HCT116 (cell line): ENCODE results near the gene CPA1. TPM values are rescaled to one million over a fixed set of nuclear protein-coding genes. Genes with fewer than 3 reads are reported as not detected.

ENCODE experiments used
- ATAC-seq: fragments of 200-7000 bp; cut with Tn5 transposase; 2 replicates; pipeline ENCODE4 v1.9.1; 2020; ENCODE audit warnings: mild to moderate bottlenecking, moderate library complexity
- BruUV-seq: library from RNA; stranded (reverse); fragments of 400-500 nt; replicated peaks from 2 replicates; lab custom pipeline; 2021; lab: Mats Ljungman, UMichigan
- CTCF ChIA-PET: fragments of 300-600 bp; sonication (Branson Sonifier 250); formaldehyde crosslinking; loops from one replicate; lab custom pipeline; 2021; ENCODE audit warnings: antibody characterized with exemption; lab: Charles Lee
- POLR2A ChIA-PET: fragments of 300-600, 350-600 bp; sonication (Branson Sonifier 250); formaldehyde crosslinking; loops from one replicate; lab custom pipeline; 2021; ENCODE audit warnings: antibody characterized with exemption; lab: Charles Lee
- RAD21 ChIA-PET, 2 experiments: fragments of 300-600 bp; sonication (Branson Sonifier 250); formaldehyde crosslinking; loops; one replicate each; lab custom pipeline; 2023; ENCODE audit warnings: low total read pairs in 2 of 2; ENCODE audit not compliant: uncharacterized antibody in 2 of 2, unreplicated experiment in 2 of 2, low non-redundant PET in 1 of 2; lab: Charles Lee
- DNase-seq: peaks from one replicate; pipeline ENCODE4 v3.0.0-alpha.2; 2010; ENCODE audit warnings: low read depth, low spot score
- H2AFZ ChIP-seq: fragments of 200-600 bp; shearing (Covaris generic), sonication (generic); 2 replicates; pipeline ENCODE4 v1.6.1; 2017; ENCODE audit warnings: low read depth, mixed run types, mixed read lengths, antibody characterized with exemption, low read length; ENCODE audit not compliant: poor library complexity, severe bottlenecking
- H3K27ac ChIP-seq: 2 replicates; pipeline ENCODE4 v1.5.1; 2012; ENCODE audit warnings: low read depth, low read length
- H3K27me3 ChIP-seq: fragments of 200-600 bp; sonication (generic); 2 replicates; pipeline ENCODE4 v1.6.1; 2016; ENCODE audit warnings: mixed run types, low read length, mixed read lengths; ENCODE audit not compliant: insufficient read depth
- H3K36me3 ChIP-seq, 2 experiments: fragments of 200-500 bp in 1 of 2; fragments of 200-600 bp in 1 of 2; sonication (Bioruptor generic) in 1 of 2; sonication (generic) in 1 of 2; 2 replicates each; pipeline versions ENCODE4 v1.5.1 to v1.6.1; 2014 to 2016; ENCODE audit warnings: low read length in 2 of 2, inconsistent platforms in 1 of 2, mixed read lengths in 1 of 2, mixed run types in 1 of 2; ENCODE audit not compliant: insufficient read depth in 2 of 2, control insufficient read depth in 1 of 2
- H3K4me1 ChIP-seq, 2 experiments: fragments of 200-600 bp in 1 of 2; sonication (generic) in 1 of 2; 2 replicates each; pipeline versions ENCODE4 v1.5.1 to v1.6.1; 2012 to 2017; ENCODE audit warnings: low read length in 2 of 2, inconsistent platforms in 1 of 2, mild to moderate bottlenecking in 1 of 2, mixed read lengths in 1 of 2, mixed run types in 1 of 2, moderate library complexity in 1 of 2; ENCODE audit not compliant: insufficient read depth in 2 of 2, control insufficient read depth in 1 of 2
- H3K4me2 ChIP-seq: fragments of 200-600 bp; sonication (generic); 2 replicates; pipeline ENCODE4 v1.6.1; 2017; ENCODE audit warnings: mixed run types, low read length, mixed read lengths
- H3K4me3 ChIP-seq, 2 experiments: fragments of 200-600 bp in 1 of 2; sonication (generic) in 1 of 2; replicated peaks in 1 of 2; 2 replicates each; pipeline ENCODE4 v1.5.1; 2011 to 2016; ENCODE audit warnings: low read length in 2 of 2, control low read depth in 1 of 2, low read depth in 1 of 2, mild to moderate bottlenecking in 1 of 2, mixed read lengths in 1 of 2, mixed run types in 1 of 2
- H3K79me2 ChIP-seq: fragments of 200-600 bp; sonication (generic); 2 replicates; pipeline ENCODE4 v1.6.1; 2017; ENCODE audit warnings: mild to moderate bottlenecking, mixed run types, low read length, moderate library complexity, mixed read lengths; ENCODE audit not compliant: insufficient read depth
- H3K9ac ChIP-seq: fragments of 200-600 bp; sonication (generic); 2 replicates; pipeline ENCODE4 v1.6.1; 2016; ENCODE audit warnings: low read length, mixed read lengths
- H3K9me2 ChIP-seq: fragments of 200-600 bp; sonication (generic), shearing (Covaris generic); 2 replicates; pipeline ENCODE4 v1.6.1; 2017; ENCODE audit warnings: mixed run types, mild to moderate bottlenecking, moderate library complexity; ENCODE audit not compliant: insufficient read depth
- H3K9me3 ChIP-seq, 2 experiments: fragments of 200-500 bp in 1 of 2; fragments of 200-600 bp in 1 of 2; sonication (Bioruptor generic) in 1 of 2; sonication (generic) in 1 of 2; 2 replicates each; pipeline ENCODE4 v1.6.1; 2014 to 2017; ENCODE audit warnings: low read length in 2 of 2, mixed read lengths in 2 of 2, inconsistent platforms in 1 of 2, low read depth in 1 of 2, mild to moderate bottlenecking in 1 of 2, mixed run types in 1 of 2, moderate library complexity in 1 of 2; ENCODE audit not compliant: control insufficient read depth in 1 of 2, insufficient read depth in 1 of 2
- H4K20me1 ChIP-seq: fragments of 200-600 bp; sonication (generic), shearing (Covaris generic); 2 replicates; pipeline ENCODE4 v1.6.1; 2017; ENCODE audit warnings: mixed run types, mild to moderate bottlenecking, moderate library complexity; ENCODE audit not compliant: insufficient read depth
- CBX3 ChIP-seq: IDR thresholded peaks from 2 replicates; pipeline ENCODE4 v1.6.1; 2012; ENCODE audit warnings: low read depth
- CEBPB ChIP-seq: IDR thresholded peaks from 2 replicates; pipeline ENCODE4 v1.6.1; 2012; ENCODE audit warnings: low read depth
- CTCF ChIP-seq, 3 experiments: fragments of 200-600 bp in 1 of 3; sonication (generic) in 1 of 3; IDR thresholded peaks in 2 of 3; conservative IDR thresholded peaks in 1 of 3; 2 replicates each; pipeline ENCODE4 v1.5.1; 2012 to 2017; ENCODE audit warnings: low read depth in 2 of 3, low read length in 2 of 3, antibody characterized with exemption in 1 of 3, borderline replicate concordance in 1 of 3, control low read depth in 1 of 3, mild to moderate bottlenecking in 1 of 3, mixed read lengths in 1 of 3, mixed run types in 1 of 3, moderate library complexity in 1 of 3; ENCODE audit not compliant: insufficient read depth in 1 of 3
- EGR1 ChIP-seq: IDR thresholded peaks from 2 replicates; pipeline ENCODE4 v1.6.1; 2012; ENCODE audit warnings: low read depth
- EZH2 ChIP-seq: fragments of 200-600 bp; sonication (generic); IDR thresholded peaks from 2 replicates; pipeline ENCODE4 v1.6.1; 2017; ENCODE audit warnings: antibody characterized with exemption, mixed run types
- EZH2phosphoT487 ChIP-seq: fragments of 200-600 bp; IDR thresholded peaks from 2 replicates; pipeline ENCODE4 v1.6.1; 2018; ENCODE audit warnings: antibody characterized with exemption, borderline replicate concordance
- JUND ChIP-seq: IDR thresholded peaks from 2 replicates; pipeline ENCODE4 v1.6.1; 2012
- POLR2AphosphoS5 ChIP-seq: IDR thresholded peaks from 2 replicates; pipeline ENCODE4 v1.6.1; 2011; ENCODE audit warnings: mild to moderate bottlenecking, low read depth, low read length, moderate library complexity
- RAD21 ChIP-seq: IDR thresholded peaks from 2 replicates; pipeline ENCODE4 v1.6.1; 2012; ENCODE audit warnings: low read depth, mild to moderate bottlenecking
- SIN3A ChIP-seq: IDR thresholded peaks from 2 replicates; pipeline ENCODE4 v1.6.1; 2012; ENCODE audit warnings: low read depth
- SRF ChIP-seq: IDR thresholded peaks from 2 replicates; pipeline ENCODE4 v1.6.1; 2012; ENCODE audit warnings: low read depth
- TCF7L2 ChIP-seq: IDR thresholded peaks from 2 replicates; pipeline ENCODE4 v1.7.0; 2011; ENCODE audit warnings: borderline replicate concordance, inconsistent platforms; ENCODE audit not compliant: insufficient read depth, insufficient read length; ENCODE audit errors: extremely low read depth
- YY1 ChIP-seq: IDR thresholded peaks from 2 replicates; pipeline ENCODE4 v1.6.1; 2011; ENCODE audit warnings: low read length, low read depth, moderate library complexity, mild to moderate bottlenecking; ENCODE audit not compliant: insufficient replicate concordance; ENCODE audit errors: extremely low read depth
- ZBTB33 ChIP-seq: IDR thresholded peaks from 2 replicates; pipeline ENCODE4 v1.6.1; 2011; ENCODE audit warnings: mild to moderate bottlenecking, low read length, moderate library complexity; ENCODE audit not compliant: insufficient replicate concordance; ENCODE audit errors: extremely low read depth
- ZFX ChIP-seq: fragments of 450-650 bp; IDR thresholded peaks from 2 replicates; pipeline ENCODE4 v1.6.1; 2017
- ZNF274 ChIP-seq: fragments of 200-500 bp; sonication (Bioruptor generic); IDR thresholded peaks from 2 replicates; pipeline ENCODE4 v1.6.1; 2014; ENCODE audit warnings: mild to moderate bottlenecking, low read depth, low read length, inconsistent platforms
- intact Hi-C: fragments of 100-400 bp; cut with micrococcal nuclease; formaldehyde crosslinking; loops from 2 replicates; pipeline ENCODE4 v1.10.0; 2022
- total RNA-seq: library from RNA; stranded (reverse); gene quantifications from one replicate; pipeline ENCODE4 v1.2.1, GENCODE V29; 2021; ENCODE audit not compliant: unreplicated experiment
- TF ChIP-seq, protein P1 (sequence below): IDR thresholded peaks from 2 replicates; pipeline ENCODE4 v1.6.1; 2012
- TF ChIP-seq, protein P2 (sequence below): IDR thresholded peaks from 2 replicates; pipeline ENCODE4 v1.6.1; 2012

Gene CPA1
- total RNA-seq, 1 experiment from 2014 or later, result 11.9 TPM

DNA sequence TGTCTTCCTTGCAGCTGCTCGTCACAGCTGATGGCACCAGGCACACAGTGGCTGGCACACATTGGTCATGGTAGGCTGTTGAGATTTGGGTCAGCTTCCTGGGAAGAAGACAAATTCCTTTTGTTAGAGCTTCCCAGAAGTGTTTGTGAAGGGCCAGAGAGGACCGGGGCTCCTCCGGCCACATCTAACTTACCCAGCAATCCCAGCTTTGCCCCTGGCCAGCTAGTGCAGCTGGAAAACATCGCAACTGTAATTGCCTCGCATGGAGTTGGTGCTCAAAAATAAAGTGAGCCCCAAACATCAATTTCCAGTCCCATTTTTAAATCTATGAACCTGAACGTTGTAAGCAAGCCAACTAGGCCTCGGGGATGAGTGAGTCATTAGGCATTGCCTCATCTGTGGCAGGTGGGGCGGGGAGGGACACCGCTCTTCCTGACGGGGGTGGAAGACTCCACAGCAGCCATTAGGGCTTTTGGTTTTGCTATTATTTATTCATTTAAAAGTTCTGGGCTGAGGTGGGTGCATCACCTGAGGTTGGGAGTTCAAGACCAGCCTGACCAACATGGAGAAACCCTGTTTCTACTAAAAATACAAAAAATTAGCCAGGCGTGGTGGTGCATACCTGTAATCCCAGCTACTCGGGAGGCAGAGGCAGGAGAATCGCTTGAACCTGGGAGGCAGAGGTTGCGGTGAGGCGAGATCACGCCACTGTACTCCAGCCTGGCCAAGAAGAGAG lies 23.2 kb upstream of the CPA1 start:
- RAD21 ChIA-PET, result no interaction called here
- ATAC-seq (peak; percentile 61), DNase-seq (peak; percentile 53)
- POLR2A ChIA-PET, result no interaction called here
- Histone ChIP-seq H4K20me1 (no peaks in the 10 kb centered on the region), H3K79me2 (no peaks in the 10 kb centered on the region), H3K9me3 (peaks cover 0 to 21% of the 10 kb centered on the region in 2 experiments; a peak in 1 of 4 replicates), H2AFZ (peak overlapping the region; percentile 83), H3K9me2 (no peaks in the 10 kb centered on the region), H3K9ac (peak overlapping the region; percentile 20), H3K4me3 (peak overlapping the region in 1 of 2 experiments; percentile 7; a peak in 2 of 4 replicates), H3K4me2 (peak overlapping the region; percentile 63), H3K27me3 (no peaks in the 10 kb centered on the region), H3K27ac (peak overlapping the region; percentile 80), H3K4me1 (peaks cover 31 to 44% of the 10 kb centered on the region in 2 experiments), H3K36me3 (no peaks in the 10 kb centered on the region)
- CTCF ChIA-PET, result interaction anchor here (1.0 to 1.7 kb wide), 2 partner anchors 20 kb away, joined by 3 to 6 read pairs; no protein-coding TSS in a partner anchor
- no TSS peak for BruUV-seq
- intact Hi-C loops, result loop anchor here (5.0 kb wide), 1 partner anchor 65 kb away; the partner anchor contains the start of gene CPA4
- TF ChIP-seq EZH2phosphoT487 (no peak), RAD21 (no peak), EZH2 (no peak), ZNF274 (no peak), TCF7L2 (no peak), ZBTB33 (no peak), EGR1 (peak; percentile 73), CEBPB (peak; percentile 98), CBX3 (peak; percentile 80; the same call in 1 of the 2 replicates), YY1 (peak; percentile 76), CTCF (IDR thresholded peaks at IDR 0.05 in 2 of 3, conservative IDR thresholded peaks at IDR 0.05 in 1 of 3; ENCODE audit: borderline replicate concordance in 1 of 3, insufficient read depth in 1 of 3, low read depth in 2 of 3, low read length in 2 of 3) (no peak), SRF (no peak), SIN3A (peak; percentile 41; the same call in 1 of the 2 replicates), ZFX (no peak; the same call in none of the 2 replicates), JUND (peak; percentile 90), POLR2AphosphoS5 (peak; percentile 62)
- TF ChIP-seq, protein P1, sequence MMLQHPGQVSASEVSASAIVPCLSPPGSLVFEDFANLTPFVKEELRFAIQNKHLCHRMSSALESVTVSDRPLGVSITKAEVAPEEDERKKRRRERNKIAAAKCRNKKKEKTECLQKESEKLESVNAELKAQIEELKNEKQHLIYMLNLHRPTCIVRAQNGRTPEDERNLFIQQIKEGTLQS, result peak; percentile 95; the same call in 1 of the 2 replicates
- TF ChIP-seq, protein P2, sequence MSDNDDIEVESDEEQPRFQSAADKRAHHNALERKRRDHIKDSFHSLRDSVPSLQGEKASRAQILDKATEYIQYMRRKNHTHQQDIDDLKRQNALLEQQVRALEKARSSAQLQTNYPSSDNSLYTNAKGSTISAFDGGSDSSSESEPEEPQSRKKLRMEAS, result peak; percentile 66; the same call in 1 of the 2 replicates
